H1 (cell line): Measurements from ENCODE around the gene AFG1L. TPM values are rescaled to one million over a fixed set of nuclear protein-coding genes. Genes with fewer than 3 reads are reported as not detected.

ENCODE experiments used
- BRCA1 ChIP-seq: IDR thresholded peaks from 2 replicates; pipeline ENCODE4 v1.6.1; 2012; ENCODE audit warnings: low read depth, low read length, improper control_type of control experiment
- EGR1 ChIP-seq: IDR thresholded peaks from 2 replicates; pipeline ENCODE4 v1.6.1; 2011; ENCODE audit warnings: low read depth, low read length, borderline replicate concordance
- JUN ChIP-seq: IDR thresholded peaks from 2 replicates; pipeline ENCODE4 v1.6.1; 2011; ENCODE audit warnings: low read depth, mild to moderate bottlenecking, improper control_type of control experiment, low read length
- RBBP5 ChIP-seq: IDR thresholded peaks from 2 replicates; pipeline ENCODE4 v1.7.1; 2012; ENCODE audit warnings: low read depth, mild to moderate bottlenecking, inconsistent platforms, low read length, moderate library complexity, borderline replicate concordance
- RNF2 ChIP-seq: fragments of 200-900, 300-1000 bp; sonication (generic); IDR thresholded peaks from 2 replicates; pipeline ENCODE4 v1.7.1; 2016; ENCODE audit warnings: borderline replicate concordance, low read depth, mild to moderate bottlenecking, antibody characterized with exemption, low read length; ENCODE audit not compliant: poor library complexity, severe bottlenecking; ENCODE audit errors: missing control alignments
- TEAD4 ChIP-seq: IDR thresholded peaks from 2 replicates; pipeline ENCODE4 v1.6.1; 2012; ENCODE audit warnings: low read depth, low read length, inconsistent platforms, mixed read lengths
- polyA plus RNA-seq, 7 experiments: library from polyadenylated mRNA; depleted of rRNA in 3 of 7; stranded (reverse) in 5 of 7; unstranded in 2 of 7; fragments of >200 nt in 5 of 7; fragments of 200-250 nt in 2 of 7; gene quantifications; 1 replicate in 5 of 7; 2 replicates in 1 of 7; 4 replicates in 1 of 7; pipeline versions ENCODE4 v1.2.1 to v1.2.3, GENCODE V29; 2011 to 2013; ENCODE audit warnings: missing spikeins in 2 of 7, mixed read lengths in 2 of 7
- total RNA-seq: library from RNA; stranded (reverse); fragmentation: NEBNext Ultra II Directional; extraction: Animal tissue kit (Norgen Biotek cat#: 25700); gene quantifications from 2 replicates; pipeline ENCODE4 v1.2.1, GENCODE V29; 2021

The AFG1L gene
- total and polyA plus RNA-seq, 2 of the 8 experiments (the other 6 are each of a cell fraction or from before 2014, with no cell fraction given), result 0.98 to 5.7 TPM

- TF ChIP-seq EGR1 (no peak), RBBP5 (no peak), BRCA1 (no peak), JUN (no peak), TEAD4 (no peak), RNF2 (no peak)
- TF ChIP-seq, all 59 proteins: peak for 0
Observed at GRCh38 chr6:108523697-108524096, 228.8 kb downstream of the AFG1L start (continued).
